K562 (cell line): Measurements from ENCODE around the gene SOBP. TPM values are rescaled to one million over a fixed set of nuclear protein-coding genes. Genes with fewer than 3 reads are reported as not detected.

Experiments used
- ATAC-seq: fragments of 200-7000 bp; cut with Tn5 transposase; 3 replicates; pipeline ENCODE4 v1.9.1; 2020; ENCODE audit warnings: moderate library complexity
- BruUV-seq: library from RNA; stranded (reverse); fragments of 400-500 nt; replicated peaks from 2 replicates; lab custom pipeline; 2021; lab: Mats Ljungman, UMichigan
- CTCF ChIA-PET: fragments of 300-600 bp; formaldehyde crosslinking; extraction: SDS; loops from one replicate; lab custom pipeline; 2021; ENCODE audit warnings: low intra/inter-chr PET ratio; lab: Yijun Ruan, JAX
- POLR2A ChIA-PET: fragments of 300-600, 350-650 bp; sonication (Branson Sonifier 250); formaldehyde crosslinking; extraction: SDS; loops from one replicate; lab custom pipeline; 2021; ENCODE audit warnings: antibody characterized with exemption, inconsistent platforms; lab: Yijun Ruan, JAX
- DNase-seq, 4 experiments: peaks; one replicate each; pipeline versions ENCODE4 v3.0.0 to v3.0.0-alpha.2; 2011 to 2018; ENCODE audit warnings: low spot score in 3 of 4, mixed read lengths in 3 of 4; ENCODE audit errors: extremely low read depth in 1 of 4
- FAIRE-seq: peaks from 2 replicates; lab custom pipeline; 2011; peaks lifted over from hg19 to GRCh38; lab: Jason Lieb, UNC
- H2AFZ ChIP-seq: 2 replicates; pipeline ENCODE4 v1.6.0; 2011; ENCODE audit warnings: low read depth, low read length, control low read depth, inconsistent platforms
- H3K27ac ChIP-seq: fragments of 200-600 bp; 3 replicates; pipeline ENCODE4 v1.8.0; 2011; ENCODE audit warnings: low read depth, mild to moderate bottlenecking, control low read depth, inconsistent platforms, low read length, moderate library complexity, mixed read lengths; ENCODE audit errors: extremely low read depth
- H3K27me3 ChIP-seq, 2 experiments: fragments of 300-600 bp in 1 of 2; 2 replicates in 1 of 2; 3 replicates in 1 of 2; pipeline versions ENCODE4 v1.6.0 to v1.8.0; 2011; ENCODE audit warnings: inconsistent platforms in 2 of 2, low read length in 2 of 2, mild to moderate bottlenecking in 1 of 2, mixed read lengths in 1 of 2, moderate library complexity in 1 of 2; ENCODE audit not compliant: control insufficient read depth in 2 of 2, insufficient read depth in 2 of 2
- H3K36me3 ChIP-seq: fragments of 300-600 bp; 3 replicates; pipeline ENCODE4 v1.8.0; 2011; ENCODE audit warnings: mild to moderate bottlenecking, low read length, inconsistent platforms; ENCODE audit not compliant: control insufficient read depth, insufficient read depth
- H3K4me1 ChIP-seq, 2 experiments: fragments of 200-600 bp in 1 of 2; replicated peaks in 1 of 2; 2 replicates in 1 of 2; 3 replicates in 1 of 2; pipeline versions ENCODE4 v1.5.1 to v1.8.0; 2011; ENCODE audit warnings: inconsistent platforms in 2 of 2, low read length in 2 of 2, mild to moderate bottlenecking in 1 of 2, mixed read lengths in 1 of 2, moderate library complexity in 1 of 2; ENCODE audit not compliant: control insufficient read depth in 2 of 2, insufficient read depth in 2 of 2
- H3K4me2 ChIP-seq: 2 replicates; pipeline ENCODE4 v1.6.1; 2011; ENCODE audit warnings: low read length, control low read depth, inconsistent platforms, mixed read lengths; ENCODE audit not compliant: insufficient read depth
- H3K4me3 ChIP-seq: fragments of 200-600 bp; sonication (generic), shearing (Covaris generic); 2 replicates; pipeline ENCODE4 v1.5.1; 2016; ENCODE audit warnings: control low read depth, inconsistent platforms
- H3K79me2 ChIP-seq: fragments of 200-600 bp; 3 replicates; pipeline ENCODE4 v1.8.0; 2011; ENCODE audit warnings: low read length, inconsistent platforms; ENCODE audit not compliant: control insufficient read depth, insufficient read depth
- H3K9ac ChIP-seq, 2 experiments: 2 replicates each; pipeline versions ENCODE4 v1.6.0 to v1.6.1; 2011; ENCODE audit warnings: low read depth in 2 of 2, low read length in 2 of 2, control low read depth in 1 of 2, inconsistent platforms in 1 of 2, mild to moderate bottlenecking in 1 of 2, mixed read lengths in 1 of 2; ENCODE audit not compliant: insufficient read depth in 1 of 2
- H3K9me1 ChIP-seq: one replicate; pipeline ENCODE4 v1.6.0; 2011; ENCODE audit warnings: inconsistent platforms, mild to moderate bottlenecking, low read length, moderate library complexity; ENCODE audit not compliant: control insufficient read depth, insufficient read depth
- H3K9me3 ChIP-seq: replicated peaks from 2 replicates; pipeline ENCODE4 v1.5.1; 2011; ENCODE audit warnings: low read depth, low read length, inconsistent platforms; ENCODE audit not compliant: control insufficient read depth, insufficient read depth
- H4K20me1 ChIP-seq: replicated peaks from 2 replicates; pipeline ENCODE4 v1.6.1; 2011; ENCODE audit warnings: low read length, inconsistent platforms, mixed read lengths; ENCODE audit not compliant: control insufficient read depth, insufficient read depth
- CBX2 ChIP-seq: fragments of 200-600 bp; sonication (generic); IDR thresholded peaks from one replicate; pipeline ENCODE4 v1.6.1; 2012; ENCODE audit warnings: mild to moderate bottlenecking, low read length, inconsistent platforms; ENCODE audit not compliant: insufficient read depth, poor library complexity, severe bottlenecking
- OTX1 ChIP-seq: fragments of 450-650 bp; formaldehyde crosslinking; IDR thresholded peaks from 2 replicates; pipeline ENCODE4 v1.4.0; 2022; ENCODE audit warnings: mild to moderate bottlenecking
- POLR2AphosphoS5 ChIP-seq: IDR thresholded peaks from 2 replicates; pipeline ENCODE4 v1.6.1; 2011; ENCODE audit warnings: mild to moderate bottlenecking, low read depth, low read length, moderate library complexity; ENCODE audit not compliant: control insufficient read depth, insufficient read depth
- TARDBP ChIP-seq: fragments of 450-650 bp; IDR thresholded peaks from 2 replicates; pipeline ENCODE4 v1.6.1; 2016
- ZNF668 ChIP-seq: fragments of 250-450 bp; sonication (Bioruptor Pico); IDR thresholded peaks from 2 replicates; pipeline ENCODE4 v1.8.0; 2022; ENCODE audit warnings: mild to moderate bottlenecking, inconsistent platforms
- WGBS: fragments of 100-300 bp; shearing (Covaris generic); methylation state at CpG from one replicate; pipeline ENCODE4 v1.1.6; 2016; ENCODE audit warnings: low coverage, mixed read lengths; ENCODE audit not compliant: insufficient coverage; ENCODE audit errors: missing lambda C conversion rate; 5-methylcytosine and 5-hydroxymethylcytosine counted together
- in situ Hi-C: fragments of 300-500 bp; cut with MboI; formaldehyde crosslinking; loops from 4 replicates; pipeline ENCODE4 v1.15.0; 2018; ENCODE audit warnings: inconsistent platforms, mixed read lengths
- intact Hi-C: fragments of 100-400 bp; cut with micrococcal nuclease; formaldehyde crosslinking; loops from 2 replicates; pipeline ENCODE4 v1.14.2; 2022
- polyA plus RNA-seq, 8 experiments: library from polyadenylated mRNA; depleted of rRNA in 4 of 8; stranded (reverse) in 5 of 8; unstranded in 3 of 8; fragments of >200 nt; fragmentation: Nextera tagmentation in 2 of 8; fragmentation: Illumina TruSeq in 1 of 8; extraction: Ambion mirVana in 2 of 8; extraction: Trizol in 1 of 8; gene quantifications; 2 replicates each; pipeline versions ENCODE4 v1.2.1 to v1.2.3, GENCODE V29; 2011 to 2014; ENCODE audit warnings: inconsistent platforms in 1 of 8, missing spikeins in 1 of 8
- total RNA-seq, 7 experiments: library from RNA; depleted of rRNA in 6 of 7; stranded (reverse); fragments of >200 nt in 6 of 7; fragmentation: Illumina TruSeq in 2 of 7; extraction: Trizol in 2 of 7; gene quantifications; 2 replicates each; pipeline versions ENCODE4 v1.2.1 to v1.2.3, GENCODE V29; 2011 to 2021; ENCODE audit warnings: low replicate concordance in 1 of 7

SOBP gene
- total and polyA plus RNA-seq, 9 of the 15 experiments (the other 6 are each of a cell fraction or from before 2014, with no cell fraction given) = 0.16 TPM; not detected in 8

- Histone ChIP-seq H4K20me1 (no peaks in the 10 kb centered on the region), H3K4me1 (peaks cover 0 to 28% of the 10 kb centered on the region in 2 experiments; a peak in 3 of 5 replicates), H3K27ac (no peak overlapping the region), H3K9me3 (no peaks in the 10 kb centered on the region), H3K4me2 (no peak overlapping the region), H2AFZ (no peak overlapping the region), H3K4me3 (no peak overlapping the region), H3K27me3 (peaks cover 42 to 52% of the 10 kb centered on the region in 2 experiments), H3K9ac (no peak overlapping the region), H3K36me3 (no peaks in the 10 kb centered on the region), H3K79me2 (no peaks in the 10 kb centered on the region), H3K9me1 (no peaks in the 10 kb centered on the region)
- POLR2A ChIA-PET = no interaction called here
- no peak for ATAC-seq
- WGBS = 4% methylated on average over 12 of the region's 12 CpGs
- no peak for DNase-seq
- in situ Hi-C loops = no loop called here
- CTCF ChIA-PET = no interaction called here
- FAIRE-seq = no peak
- no TSS peak for BruUV-seq
- intact Hi-C loops = no loop called here
- TF ChIP-seq CBX2 = peak; percentile 22
- no peak for TF ChIP-seq ZNF668 (CRISPR knock-in tag)
Observed at GRCh38 chr6:107493158-107494057, 3.5 kb downstream of the SOBP start.

DNA sequence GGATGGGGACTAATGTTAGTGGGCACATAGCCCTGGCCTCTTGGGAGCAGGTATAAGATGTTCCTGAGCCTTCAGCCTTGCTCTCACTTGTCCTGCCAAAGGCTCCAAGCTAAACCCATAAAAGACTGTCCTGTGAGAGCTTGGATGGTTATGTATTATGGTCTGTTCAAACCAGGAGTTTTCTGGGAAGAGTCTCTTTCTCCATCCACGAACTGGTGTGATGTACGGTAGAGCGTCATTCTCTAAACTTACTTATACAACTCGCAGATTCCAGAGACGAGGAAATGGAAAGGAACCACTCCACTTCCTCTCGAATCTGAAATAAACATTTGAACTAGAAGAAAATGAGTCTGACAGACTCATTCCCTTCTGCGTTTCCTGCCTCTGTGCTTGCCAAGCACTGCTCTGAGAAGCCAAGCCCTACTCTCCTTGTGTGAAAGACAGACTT, 5.3 kb downstream of the SOBP start:
- peaks cover 0 to 12% of the 10 kb centered on the region in 2 experiments; a peak in 2 of 5 replicates for H3K4me1 ChIP-seq
- no peak overlapping the region for H3K27ac ChIP-seq
- no TSS peak for BruUV-seq
- ChIA-PET POLR2A (no interaction called here), CTCF (no interaction called here)
- in situ Hi-C loops (no loop called here), intact Hi-C loops (no loop called here)
- H3K9me3 ChIP-seq = no peaks in the 10 kb centered on the region
- no peaks in the 10 kb centered on the region for H3K79me2 ChIP-seq
- H3K4me2 ChIP-seq = no peak overlapping the region
- H3K36me3 ChIP-seq = no peaks in the 10 kb centered on the region
- WGBS = 4% methylated on average over 7 of the region's 7 CpGs
- FAIRE-seq = no peak
- no peak overlapping the region for H3K9ac ChIP-seq
- DNase-seq = no peak
- ATAC-seq = no peak
- TF ChIP-seq TARDBP (no peak), POLR2AphosphoS5 (no peak), OTX1 (CRISPR knock-in tag) (no peak)
- no peaks in the 10 kb centered on the region for H4K20me1 ChIP-seq
- no peaks in the 10 kb centered on the region for H3K9me1 ChIP-seq
- H2AFZ ChIP-seq = no peak overlapping the region
- no peak overlapping the region for H3K4me3 ChIP-seq
- H3K27me3 ChIP-seq = peaks cover 30 to 37% of the 10 kb centered on the region in 2 experiments
